GM19463 (cell line): ENCODE measurements around the gene FASN.
"Not testable (repeated sequence)": the region's sequence is repeated elsewhere in the genome, so short reads cannot be mapped to it uniquely, and the experiment has no call there.

Source experiments
- ATAC-seq: cut with Tn5 transposase; IDR thresholded peaks from one replicate; pipeline ENCODE4 v1.9.1; 2021; ENCODE audit warnings: mild to moderate bottlenecking, moderate library complexity; ENCODE audit not compliant: unreplicated experiment

FASN gene

DNA sequence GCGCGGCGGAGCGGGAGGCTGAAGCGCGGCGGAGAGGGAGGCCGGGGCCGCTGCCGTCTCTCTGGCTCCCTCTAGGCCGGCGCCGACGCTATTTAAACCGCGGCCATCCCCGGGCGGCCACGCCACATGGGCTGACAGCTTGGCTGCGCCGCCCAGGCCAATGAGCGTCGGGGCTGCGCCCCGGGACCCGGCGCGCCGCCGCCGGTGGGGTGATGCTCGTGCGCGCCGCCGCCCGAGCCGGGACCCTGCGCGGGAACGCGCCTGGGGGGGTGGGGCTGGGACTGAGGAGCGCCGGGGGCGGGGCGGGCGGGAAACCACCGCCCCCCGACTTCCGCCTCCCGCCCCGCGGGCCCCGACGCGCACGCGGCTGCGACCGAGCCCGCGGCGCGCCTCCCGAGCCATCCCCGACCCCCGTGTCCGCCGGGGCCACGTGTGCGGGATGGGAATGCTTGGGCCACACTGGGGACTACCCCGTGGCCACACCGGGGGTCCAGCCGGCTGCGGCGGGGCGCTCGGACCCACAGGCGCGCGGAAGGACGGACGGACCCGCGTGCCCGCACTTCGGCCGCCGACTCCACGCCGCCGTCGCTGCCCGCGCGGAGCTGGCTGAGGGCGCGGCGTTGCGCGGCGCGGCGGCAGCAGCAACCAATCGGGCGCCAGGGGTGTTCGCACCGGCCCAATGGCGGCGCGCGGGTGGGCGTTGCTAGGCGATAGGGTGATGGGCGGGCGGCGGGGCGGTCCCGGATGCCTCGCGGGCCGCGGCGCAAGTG, at the start of gene FASN:
FASN (minus strand) TSS at position 68 of the 770 bp plus-strand sequence. CDS start 1,791 bp downstream, outside the sequence.
- ATAC-seq: peak; percentile 73

DNA sequence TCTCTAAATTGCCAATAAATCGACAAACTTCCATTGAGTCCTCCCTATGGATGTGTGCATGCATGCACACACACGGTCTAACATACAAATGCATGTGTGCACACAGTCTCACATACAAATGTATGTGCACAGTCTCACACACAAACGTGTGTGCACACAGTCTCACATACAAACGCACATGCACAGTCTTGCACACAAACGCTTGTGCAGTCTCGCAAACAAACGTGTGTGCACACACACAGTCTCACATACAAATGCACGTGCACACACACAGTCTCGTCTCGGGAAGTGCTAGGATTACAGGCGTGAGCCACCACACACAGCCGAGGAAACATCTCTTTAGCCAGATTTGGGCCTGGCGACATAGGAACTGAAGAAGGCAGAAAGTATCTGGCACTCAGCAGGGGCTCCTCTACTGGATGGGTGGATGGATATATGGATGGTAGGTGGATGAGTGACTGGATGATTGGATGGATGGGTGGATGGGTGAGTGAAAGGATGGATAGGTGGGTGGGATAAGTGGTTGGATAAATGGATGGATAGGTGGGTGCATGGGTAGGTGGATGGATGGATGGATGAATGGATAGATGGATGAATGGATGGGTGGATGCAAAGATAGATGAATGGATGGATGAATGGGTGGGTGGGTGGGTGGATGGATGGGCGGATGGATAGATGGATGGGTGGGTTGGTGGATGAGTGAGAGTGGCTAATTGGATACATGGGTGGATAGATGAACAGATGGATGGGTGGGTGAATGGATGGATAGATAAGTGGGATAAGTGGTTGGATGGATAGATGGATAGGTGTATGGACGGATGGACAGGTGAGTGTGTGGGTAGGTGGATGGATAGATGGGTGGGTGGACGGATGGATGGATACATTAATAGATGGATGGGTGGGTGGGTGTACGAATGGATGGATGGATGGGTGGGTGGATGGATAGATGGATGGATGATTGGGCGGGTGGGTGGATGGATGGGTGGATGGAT, 48.9 kb upstream of the FASN start:
- ATAC-seq: no peak

DNA sequence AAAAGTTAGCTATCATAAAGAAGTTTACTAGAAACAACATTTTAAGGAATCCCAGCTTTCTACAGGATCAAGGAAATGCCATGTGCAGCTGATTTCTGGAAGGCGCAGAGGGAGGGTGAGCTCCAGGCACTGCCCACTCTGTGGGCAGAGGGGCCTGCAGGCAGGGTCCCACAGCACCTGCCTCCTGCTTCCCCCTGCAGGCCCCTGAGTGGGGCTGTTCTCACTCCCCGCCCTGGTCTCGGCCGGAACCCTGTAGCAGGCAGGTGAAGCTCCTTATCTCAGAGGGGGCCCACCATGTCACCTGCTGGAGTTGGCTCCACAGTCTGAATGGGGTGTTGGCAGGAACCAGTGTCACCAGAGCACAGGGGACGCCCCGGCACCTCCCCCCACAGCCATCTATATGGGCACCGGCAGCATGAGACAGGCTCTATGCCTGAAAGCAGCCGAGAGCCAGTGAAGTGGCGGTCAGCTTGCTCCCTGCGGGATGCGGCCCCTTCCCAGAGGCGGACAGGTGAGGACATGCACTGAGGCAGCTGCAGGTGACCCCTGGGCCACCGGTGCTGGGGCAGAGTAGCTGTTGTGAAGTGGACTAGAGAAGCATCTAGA, 47.6 kb upstream of the FASN start:
- ATAC-seq: no peak

DNA sequence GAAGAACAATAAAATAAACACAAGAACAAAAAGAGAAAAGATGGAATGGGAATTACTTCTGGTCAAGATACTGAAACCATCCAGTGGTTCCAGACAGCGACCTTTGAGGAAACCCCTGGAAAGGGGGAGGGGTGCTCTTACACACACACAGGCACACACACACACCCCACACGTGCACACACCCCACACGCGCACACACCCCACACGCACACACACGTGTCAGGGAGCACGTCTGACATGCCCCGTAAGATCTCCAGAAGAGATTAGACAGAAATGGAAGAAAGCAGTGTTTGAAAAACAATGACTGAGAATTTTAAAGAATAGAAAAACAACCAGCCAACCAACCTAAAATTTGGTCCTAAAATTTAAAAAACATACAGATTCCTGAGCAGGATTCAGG, 45.3 kb upstream of the FASN start:
- no peak for ATAC-seq

DNA sequence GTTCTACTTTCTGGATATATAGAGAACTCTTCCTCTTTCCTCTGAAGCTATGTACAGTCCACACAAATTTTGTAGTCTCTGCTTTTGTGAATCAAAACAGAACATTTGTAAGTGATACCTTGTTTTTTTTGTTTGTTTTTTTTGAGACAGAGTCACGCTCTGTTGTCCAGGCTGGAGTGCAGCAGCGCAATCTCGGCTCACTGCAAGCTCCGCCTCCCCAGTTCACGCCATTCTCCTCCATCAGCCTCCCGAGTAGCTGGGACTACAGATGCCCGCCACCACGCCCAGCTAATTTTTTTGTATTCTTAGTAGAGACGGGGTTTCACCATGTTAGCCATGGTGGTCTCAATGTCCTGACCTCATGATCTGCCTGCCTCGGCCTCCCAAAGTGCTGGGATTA, 41.9 kb upstream of the FASN start:
- ATAC-seq: not testable (repeated sequence)

DNA sequence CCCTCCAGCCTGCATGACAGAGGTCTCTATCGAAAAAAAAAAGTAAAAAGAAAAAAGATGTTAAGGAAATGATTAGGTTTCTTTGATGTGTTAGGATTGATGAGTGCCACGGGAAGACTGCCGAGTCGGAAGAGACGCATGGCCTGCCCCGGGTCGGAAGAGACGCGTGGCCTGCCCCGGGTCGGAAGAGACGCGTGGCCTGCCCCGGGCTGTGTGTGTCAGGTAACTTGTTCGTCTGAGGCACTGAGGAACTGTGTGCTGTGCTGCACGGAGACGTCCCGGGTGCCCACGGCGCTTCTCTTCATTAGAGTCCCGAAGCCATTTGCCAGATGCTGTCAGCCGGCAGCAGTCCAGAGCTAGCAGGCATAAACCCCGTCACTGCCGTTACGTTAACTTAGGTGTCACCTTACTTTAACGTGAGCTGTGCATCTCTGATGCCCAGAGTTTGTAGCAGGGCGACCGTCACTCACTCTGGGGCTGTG, 40.5 kb upstream of the FASN start:
- ATAC-seq: no peak

DNA sequence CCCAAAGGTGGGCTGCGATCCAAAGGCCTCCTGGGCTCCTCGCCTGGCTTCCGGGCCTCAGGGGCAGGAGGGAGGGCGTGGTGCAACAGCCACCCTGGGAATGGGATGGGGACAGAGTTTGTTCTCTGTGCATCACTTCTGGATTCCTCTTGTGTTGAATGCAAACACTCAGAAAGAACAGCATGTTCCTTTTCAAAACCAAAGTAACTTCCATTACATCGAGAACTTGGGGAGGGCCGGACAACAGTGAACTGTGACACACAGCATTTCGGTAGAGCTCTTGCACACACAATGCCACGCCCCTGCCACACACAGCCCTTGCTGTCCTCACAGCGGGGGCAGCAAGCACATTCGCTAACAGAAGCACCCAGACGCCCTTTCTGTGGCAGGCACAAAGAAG, 36.1 kb upstream of the FASN start:
- no peak for ATAC-seq

DNA sequence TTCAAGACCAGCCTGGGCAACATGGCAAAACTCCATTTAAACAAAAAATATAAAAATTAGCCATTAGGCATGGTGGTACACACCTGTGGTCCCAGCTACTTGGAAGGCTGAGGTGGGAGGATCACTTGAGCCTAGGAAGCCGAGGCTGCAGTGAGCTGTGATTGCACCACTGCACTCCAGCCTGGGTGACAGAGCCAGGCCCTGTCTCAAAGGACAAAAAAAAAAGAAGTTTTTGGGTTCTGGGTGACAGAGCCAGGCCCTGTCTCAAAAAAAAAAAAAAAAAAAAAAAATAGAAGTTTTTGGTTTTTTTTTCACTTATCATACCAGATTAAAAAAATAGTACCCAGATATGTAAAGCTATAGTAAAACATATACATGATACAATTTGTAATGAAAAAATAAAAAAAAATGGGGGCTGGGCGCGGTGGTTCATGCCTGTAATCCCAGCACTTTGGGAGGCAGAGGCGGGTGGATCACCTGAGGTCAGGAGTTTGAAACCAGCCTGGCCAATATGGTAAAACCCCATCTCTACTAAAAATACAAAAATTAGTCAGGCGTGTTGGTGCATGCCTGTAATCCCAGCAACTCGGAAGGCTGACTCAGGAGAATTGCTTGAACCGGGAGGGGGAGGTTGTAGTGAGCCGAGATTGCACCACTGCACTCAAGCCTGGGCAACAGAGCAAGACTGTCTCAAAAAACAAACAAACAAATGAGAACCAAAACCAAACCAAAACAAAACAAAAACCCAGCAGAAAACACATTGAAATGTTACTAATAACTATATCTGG, 35.3 kb upstream of the FASN start:
- not testable (repeated sequence) for ATAC-seq

DNA sequence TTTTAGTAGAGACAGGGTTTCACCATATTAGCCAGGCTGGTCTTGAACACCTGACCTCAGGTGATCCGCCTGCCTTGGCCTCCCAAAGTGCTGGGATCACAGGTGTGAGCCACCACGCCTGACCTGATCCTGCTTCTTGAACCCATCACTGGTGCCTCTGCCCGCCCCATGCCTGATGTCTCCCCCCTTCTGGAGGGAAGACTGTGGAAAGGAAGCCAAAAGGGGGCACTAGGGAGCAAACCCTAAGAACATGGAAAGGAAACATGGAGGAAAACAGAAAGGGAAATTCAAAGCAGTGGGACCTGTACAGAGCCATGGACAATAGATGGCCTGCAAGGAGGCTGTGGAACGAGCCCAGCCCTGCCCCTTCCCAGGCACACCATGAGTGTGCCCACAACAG, 31.1 kb upstream of the FASN start:
- ATAC-seq: no peak

DNA sequence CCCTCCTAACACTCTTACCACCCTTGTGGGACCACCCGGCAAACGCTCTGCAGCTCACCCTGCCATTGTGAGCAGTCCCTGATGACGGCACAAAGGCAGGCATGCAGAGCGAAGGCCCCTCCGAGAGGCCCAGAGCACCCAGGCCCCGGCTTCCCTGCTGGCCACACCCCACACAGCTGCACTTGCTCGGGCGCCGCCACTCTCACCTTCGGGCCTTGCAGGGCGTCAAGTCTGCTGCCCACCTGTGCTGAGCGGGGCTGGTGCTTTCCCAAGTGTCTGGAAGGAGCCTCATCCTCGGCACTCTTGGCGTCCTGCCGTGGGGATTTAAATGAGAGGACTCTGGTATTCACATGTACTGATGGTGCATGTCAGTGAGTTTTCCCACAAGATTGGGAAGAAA, 30.3 kb upstream of the FASN start:
- no peak for ATAC-seq

DNA sequence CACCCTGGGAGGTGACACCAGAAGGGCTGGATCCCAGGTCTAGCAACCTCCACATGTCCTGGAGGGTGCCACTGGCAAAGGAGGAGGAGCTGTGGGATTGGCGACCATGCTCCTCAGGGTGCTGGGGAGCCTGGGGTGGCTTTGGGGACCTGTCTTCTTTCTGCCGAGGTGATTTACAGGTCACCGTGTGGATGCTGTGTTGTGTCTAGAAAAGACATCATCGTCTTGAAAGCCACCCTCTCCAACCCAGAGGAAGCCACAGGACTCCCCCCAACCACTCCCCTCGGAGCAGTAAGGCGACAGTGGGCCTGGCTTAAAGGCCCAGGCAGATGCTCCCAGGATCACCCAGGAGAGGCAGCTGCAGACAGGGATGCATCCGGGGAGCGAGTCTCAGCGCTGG, 29.7 kb upstream of the FASN start:
- ATAC-seq: no peak

DNA sequence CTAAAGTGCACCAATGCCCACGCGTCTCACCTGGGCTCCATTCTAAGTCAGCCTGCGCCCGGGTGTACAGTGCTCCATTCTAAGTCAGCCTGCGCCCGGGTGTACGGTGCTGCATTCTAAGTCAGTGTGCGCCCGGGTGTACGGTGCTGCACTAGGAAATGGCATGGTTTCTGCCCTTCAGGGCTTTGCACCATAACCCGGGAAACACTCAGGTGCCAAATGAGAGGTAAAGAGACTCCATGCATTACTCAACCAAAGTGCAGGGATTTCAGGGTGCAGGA, 29.2 kb upstream of the FASN start:
- ATAC-seq: no peak

DNA sequence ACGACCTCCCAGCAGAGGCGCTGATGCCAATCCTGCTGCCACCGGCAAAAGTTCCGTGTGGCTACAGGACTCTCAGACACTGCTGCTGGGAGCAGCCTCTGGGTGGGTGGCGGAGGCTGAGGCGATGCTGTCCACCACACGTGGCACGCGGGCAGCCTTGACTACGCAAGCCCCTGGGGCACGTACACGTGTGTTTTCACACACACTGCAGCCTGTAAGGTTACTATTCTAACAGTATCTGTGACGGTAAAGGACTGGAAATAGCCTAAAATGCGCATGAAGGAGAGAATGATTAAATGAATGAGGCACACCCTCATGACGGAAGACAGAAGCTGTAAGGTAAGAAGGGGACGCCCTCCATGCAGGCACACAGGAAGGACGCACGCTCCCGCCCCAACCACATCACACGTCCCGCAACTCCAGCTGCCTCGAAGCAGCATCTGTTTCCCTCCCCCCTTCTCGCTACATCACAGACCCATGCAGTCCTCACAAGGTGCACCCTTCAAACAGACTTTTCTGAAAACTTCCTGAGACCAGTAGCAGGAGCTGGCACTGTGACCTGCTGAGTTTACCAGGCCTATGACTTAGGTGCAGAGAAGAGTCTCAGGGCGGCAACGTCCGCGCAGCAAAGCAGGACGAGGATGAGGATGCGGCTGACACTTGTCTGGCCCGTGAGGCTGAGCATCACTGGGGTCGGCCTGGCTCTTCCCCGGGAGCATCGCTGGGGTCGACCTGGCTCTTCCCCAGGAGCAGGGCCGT, 28.7 kb upstream of the FASN start:
- no peak for ATAC-seq

DNA sequence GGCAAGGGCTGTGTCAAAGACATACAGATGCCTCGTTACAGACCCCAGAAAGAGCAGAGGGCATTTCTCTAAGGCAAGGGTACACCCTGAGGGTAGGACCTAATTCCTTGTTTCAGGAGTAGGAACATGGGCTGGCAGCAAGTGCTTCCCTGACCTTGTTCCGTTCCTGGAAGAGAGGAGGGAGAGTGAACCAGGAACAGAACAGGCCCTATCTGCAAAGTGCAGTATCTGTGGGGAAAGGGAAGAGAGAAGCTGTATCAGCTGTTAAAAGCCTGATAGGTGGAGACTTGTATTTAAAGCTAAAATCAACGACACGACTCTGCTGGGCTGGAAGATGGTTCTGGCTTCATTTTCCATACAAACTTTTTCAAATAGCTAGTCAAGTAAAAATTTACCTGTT, 26.1 kb upstream of the FASN start:
- ATAC-seq: no peak

DNA sequence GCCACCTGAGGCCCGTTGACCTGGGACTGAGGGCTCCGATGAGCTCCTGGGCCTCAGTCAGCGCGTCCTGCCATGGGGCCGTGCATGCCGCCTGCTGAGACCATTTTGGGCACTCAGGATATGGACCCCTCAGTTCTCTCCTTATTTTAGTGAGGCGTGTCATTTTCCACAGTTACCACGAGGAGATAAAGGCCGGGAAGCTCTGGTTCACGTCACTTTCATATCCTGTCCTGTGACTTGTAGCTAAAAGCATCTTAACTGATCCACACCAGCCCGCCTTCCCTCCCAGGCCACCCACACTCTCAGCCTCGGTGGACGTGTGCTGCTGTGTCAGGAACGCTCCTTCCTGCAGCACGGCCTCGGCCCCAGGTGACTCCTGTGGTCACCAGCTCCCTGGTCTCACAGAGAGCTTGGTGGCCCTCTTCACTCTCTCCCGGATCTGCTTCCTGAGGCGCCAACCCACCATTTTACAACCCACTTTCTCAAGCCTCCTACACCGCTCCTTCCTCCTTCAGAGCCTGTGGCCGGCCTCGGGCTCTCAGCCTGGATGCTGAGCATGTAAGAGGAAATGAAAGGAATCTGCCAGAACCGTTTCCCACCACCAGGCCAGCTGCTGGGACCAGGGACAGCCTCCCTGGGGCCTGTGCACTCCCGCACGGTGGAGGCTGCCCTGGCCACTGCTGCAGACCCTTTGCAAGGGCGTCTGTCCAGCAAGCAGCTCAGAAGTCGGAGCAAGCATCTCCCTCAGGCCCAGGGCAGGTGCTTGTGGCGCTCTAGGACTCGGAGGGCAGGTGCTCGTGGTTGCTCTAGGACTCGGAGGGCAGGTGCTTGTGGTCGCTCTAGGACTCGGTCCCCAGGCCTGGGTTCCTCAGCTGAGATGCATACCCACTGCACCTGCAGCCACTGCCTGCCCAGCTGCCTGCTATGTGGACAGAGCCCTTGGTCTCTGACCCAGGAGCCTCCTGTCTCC, 23.9 kb upstream of the FASN start:
- no peak for ATAC-seq

DNA sequence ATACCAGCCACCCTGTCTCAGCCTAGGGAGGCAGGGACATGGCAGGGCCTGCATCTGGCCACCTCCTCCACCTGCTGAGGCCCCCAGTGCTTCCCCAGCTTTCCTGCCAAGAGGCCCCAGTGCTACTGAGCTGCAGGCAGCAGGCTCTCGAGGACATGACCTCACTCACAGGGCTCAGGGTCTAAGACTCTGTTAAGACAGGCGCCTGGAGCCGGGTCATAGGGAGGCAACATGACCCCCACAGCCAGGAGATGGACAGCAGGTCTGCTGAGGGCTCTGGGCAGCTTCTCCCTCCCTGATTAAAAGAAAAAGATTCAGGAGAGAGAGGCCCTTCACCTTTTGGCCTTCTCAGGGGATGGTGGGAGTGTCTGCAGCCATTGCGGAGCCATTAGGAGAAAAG, 23.2 kb upstream of the FASN start:
- ATAC-seq: no peak

DNA sequence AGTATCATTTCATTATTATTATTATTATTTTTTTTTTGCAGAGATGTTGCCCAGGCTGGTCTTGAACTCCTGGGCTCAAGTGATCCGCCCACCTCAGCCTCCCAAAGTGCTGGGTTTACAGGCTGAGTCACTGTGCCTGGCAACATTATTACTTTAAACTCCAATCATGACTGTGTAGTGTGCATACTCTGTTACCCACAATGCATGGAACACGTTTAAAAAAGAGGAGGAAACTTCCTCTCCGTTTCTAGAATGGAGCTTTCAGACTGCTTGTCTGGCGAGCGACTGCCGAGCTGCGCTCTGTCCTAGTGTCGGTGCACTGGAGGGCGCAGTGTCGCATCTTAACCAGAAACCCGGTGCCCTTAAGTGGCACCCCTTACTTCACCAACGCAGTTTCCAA, 22.1 kb upstream of the FASN start:
- ATAC-seq: no peak

DNA sequence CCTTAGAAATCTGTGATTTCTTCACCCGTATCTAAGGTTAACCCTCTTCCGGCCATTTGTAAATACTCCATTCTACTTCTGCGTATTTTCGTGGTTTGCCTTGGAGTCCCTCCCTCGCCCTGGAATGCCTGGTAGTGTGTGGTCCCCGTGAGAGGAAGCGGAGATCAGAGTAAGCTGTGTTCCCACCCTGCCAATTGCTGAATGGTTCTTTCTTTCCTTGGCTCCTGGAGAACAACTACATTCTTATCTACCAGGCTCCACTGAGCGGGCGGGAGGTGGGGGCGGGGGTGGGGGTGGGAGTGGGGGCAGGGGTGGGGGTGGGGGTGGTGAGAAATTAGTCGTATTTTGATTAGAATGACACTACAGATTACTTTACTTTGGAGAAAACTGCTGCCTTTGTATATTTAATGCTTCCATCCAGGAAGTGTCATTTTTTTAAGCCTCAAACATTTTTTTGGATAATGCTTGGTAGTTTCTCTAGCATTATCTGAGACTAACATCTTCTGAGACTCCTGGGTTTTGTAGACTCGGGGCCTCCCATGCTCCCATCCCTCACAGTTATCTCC, 20.9 kb upstream of the FASN start:
- ATAC-seq: no peak
